IMR-90 (cell line): ENCODE data around the gene KDF1.

ENCODE experiments used
- BHLHE40 ChIP-seq: fragments of 150-350 bp; IDR thresholded peaks from 2 replicates; pipeline ENCODE4 v1.6.1; 2016; ENCODE audit warnings: mild to moderate bottlenecking, low read depth, low read length
- CEBPB ChIP-seq: IDR thresholded peaks from 2 replicates; pipeline ENCODE4 v1.6.1; 2012; ENCODE audit warnings: low read depth, low read length, improper control_type of control experiment
- FOS ChIP-seq: fragments of 150-350 bp; IDR thresholded peaks from 2 replicates; pipeline ENCODE4 v1.6.1; 2016; ENCODE audit warnings: low read depth, low read length
- MAFK ChIP-seq: IDR thresholded peaks from 2 replicates; pipeline ENCODE4 v1.6.1; 2012; ENCODE audit warnings: low read depth, low read length, improper control_type of control experiment
- MAZ ChIP-seq: IDR thresholded peaks from 2 replicates; pipeline ENCODE4 v1.6.1; 2012; ENCODE audit warnings: low read depth, mild to moderate bottlenecking, low read length, improper control_type of control experiment, moderate library complexity, borderline replicate concordance
- POLR2A ChIP-seq: IDR thresholded peaks from 2 replicates; pipeline ENCODE4 v1.6.1; 2012; ENCODE audit warnings: mild to moderate bottlenecking, low read depth, low read length
- RAD21 ChIP-seq: IDR thresholded peaks from 2 replicates; pipeline ENCODE4 v1.6.1; 2012; ENCODE audit warnings: low read length, improper control_type of control experiment
- SMC3 ChIP-seq: fragments of 150-350 bp; IDR thresholded peaks from 2 replicates; pipeline ENCODE4 v1.6.1; 2016; ENCODE audit warnings: low read depth, mild to moderate bottlenecking, antibody characterized with exemption, low read length, moderate library complexity
- TF ChIP-seq, protein P1 (sequence below): conservative IDR thresholded peaks from 2 replicates; pipeline ENCODE4 v1.5.1; 2012; ENCODE audit warnings: mild to moderate bottlenecking, low read depth, low read length, improper control_type of control experiment
- TF ChIP-seq, protein P2 (sequence below): fragments of 150-350 bp; IDR thresholded peaks from 2 replicates; pipeline ENCODE4 v1.6.1; 2017; ENCODE audit warnings: mild to moderate bottlenecking, antibody characterized with exemption, low read length, low read depth

DNA sequence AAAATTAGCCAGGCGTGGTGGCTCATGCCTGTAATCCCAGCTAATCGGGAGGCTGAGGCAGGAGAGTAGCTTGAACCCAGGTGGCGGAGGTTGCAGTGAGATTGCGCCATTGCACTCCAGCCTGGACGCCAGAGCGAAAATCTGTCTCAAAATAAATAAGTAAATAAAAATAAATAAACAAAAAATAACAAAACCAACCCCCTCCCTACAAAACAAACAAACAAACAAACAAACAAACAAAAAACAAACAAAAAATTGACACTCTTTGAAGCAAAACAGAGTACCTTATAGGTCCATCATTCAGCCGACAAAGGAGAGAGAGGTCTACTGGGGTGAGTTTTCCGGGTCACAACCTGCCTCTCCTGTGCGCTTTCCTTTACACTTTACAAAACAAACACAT, 5.4 kb upstream of the KDF1 start:
- TF ChIP-seq, protein P1, sequence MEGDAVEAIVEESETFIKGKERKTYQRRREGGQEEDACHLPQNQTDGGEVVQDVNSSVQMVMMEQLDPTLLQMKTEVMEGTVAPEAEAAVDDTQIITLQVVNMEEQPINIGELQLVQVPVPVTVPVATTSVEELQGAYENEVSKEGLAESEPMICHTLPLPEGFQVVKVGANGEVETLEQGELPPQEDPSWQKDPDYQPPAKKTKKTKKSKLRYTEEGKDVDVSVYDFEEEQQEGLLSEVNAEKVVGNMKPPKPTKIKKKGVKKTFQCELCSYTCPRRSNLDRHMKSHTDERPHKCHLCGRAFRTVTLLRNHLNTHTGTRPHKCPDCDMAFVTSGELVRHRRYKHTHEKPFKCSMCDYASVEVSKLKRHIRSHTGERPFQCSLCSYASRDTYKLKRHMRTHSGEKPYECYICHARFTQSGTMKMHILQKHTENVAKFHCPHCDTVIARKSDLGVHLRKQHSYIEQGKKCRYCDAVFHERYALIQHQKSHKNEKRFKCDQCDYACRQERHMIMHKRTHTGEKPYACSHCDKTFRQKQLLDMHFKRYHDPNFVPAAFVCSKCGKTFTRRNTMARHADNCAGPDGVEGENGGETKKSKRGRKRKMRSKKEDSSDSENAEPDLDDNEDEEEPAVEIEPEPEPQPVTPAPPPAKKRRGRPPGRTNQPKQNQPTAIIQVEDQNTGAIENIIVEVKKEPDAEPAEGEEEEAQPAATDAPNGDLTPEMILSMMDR, result no peak
- no peak for TF ChIP-seq POLR2A
- no peak for TF ChIP-seq CEBPB
- TF ChIP-seq, protein P2, sequence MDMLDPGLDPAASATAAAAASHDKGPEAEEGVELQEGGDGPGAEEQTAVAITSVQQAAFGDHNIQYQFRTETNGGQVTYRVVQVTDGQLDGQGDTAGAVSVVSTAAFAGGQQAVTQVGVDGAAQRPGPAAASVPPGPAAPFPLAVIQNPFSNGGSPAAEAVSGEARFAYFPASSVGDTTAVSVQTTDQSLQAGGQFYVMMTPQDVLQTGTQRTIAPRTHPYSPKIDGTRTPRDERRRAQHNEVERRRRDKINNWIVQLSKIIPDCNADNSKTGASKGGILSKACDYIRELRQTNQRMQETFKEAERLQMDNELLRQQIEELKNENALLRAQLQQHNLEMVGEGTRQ, result no peak
- no peak for TF ChIP-seq RAD21
- no peak for TF ChIP-seq SMC3
- TF ChIP-seq FOS, result no peak
- no peak for TF ChIP-seq BHLHE40
- TF ChIP-seq MAZ, result no peak
- TF ChIP-seq MAFK, result no peak
